ENCODE data around the gene PRKCB.

- TF ChIP-seq, protein P1, sequence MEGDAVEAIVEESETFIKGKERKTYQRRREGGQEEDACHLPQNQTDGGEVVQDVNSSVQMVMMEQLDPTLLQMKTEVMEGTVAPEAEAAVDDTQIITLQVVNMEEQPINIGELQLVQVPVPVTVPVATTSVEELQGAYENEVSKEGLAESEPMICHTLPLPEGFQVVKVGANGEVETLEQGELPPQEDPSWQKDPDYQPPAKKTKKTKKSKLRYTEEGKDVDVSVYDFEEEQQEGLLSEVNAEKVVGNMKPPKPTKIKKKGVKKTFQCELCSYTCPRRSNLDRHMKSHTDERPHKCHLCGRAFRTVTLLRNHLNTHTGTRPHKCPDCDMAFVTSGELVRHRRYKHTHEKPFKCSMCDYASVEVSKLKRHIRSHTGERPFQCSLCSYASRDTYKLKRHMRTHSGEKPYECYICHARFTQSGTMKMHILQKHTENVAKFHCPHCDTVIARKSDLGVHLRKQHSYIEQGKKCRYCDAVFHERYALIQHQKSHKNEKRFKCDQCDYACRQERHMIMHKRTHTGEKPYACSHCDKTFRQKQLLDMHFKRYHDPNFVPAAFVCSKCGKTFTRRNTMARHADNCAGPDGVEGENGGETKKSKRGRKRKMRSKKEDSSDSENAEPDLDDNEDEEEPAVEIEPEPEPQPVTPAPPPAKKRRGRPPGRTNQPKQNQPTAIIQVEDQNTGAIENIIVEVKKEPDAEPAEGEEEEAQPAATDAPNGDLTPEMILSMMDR (tag by site-specific recombination; IDR thresholded peaks at IDR 0.05), result no peak
- TF ChIP-seq ZNF214 (tag by site-specific recombination; IDR thresholded peaks at IDR 0.05; ENCODE audit: borderline replicate concordance) (no peak), ZNF776 (tag by site-specific recombination; IDR thresholded peaks at IDR 0.05; ENCODE audit: borderline replicate concordance) (no peak)
- TF ChIP-seq, protein P2, sequence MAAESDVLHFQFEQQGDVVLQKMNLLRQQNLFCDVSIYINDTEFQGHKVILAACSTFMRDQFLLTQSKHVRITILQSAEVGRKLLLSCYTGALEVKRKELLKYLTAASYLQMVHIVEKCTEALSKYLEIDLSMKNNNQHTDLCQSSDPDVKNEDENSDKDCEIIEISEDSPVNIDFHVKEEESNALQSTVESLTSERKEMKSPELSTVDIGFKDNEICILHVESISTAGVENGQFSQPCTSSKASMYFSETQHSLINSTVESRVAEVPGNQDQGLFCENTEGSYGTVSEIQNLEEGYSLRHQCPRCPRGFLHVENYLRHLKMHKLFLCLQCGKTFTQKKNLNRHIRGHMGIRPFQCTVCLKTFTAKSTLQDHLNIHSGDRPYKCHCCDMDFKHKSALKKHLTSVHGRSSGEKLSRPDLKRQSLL (tag by site-specific recombination; IDR thresholded peaks at IDR 0.05), result no peak
These were observed 14.3 kb upstream of the PRKCB start for GRCh38 chr16:23821467-23821866.

Measured in HEK293 (cell line).